ENCODE measurements around the gene RPS6KB2.

DNA sequence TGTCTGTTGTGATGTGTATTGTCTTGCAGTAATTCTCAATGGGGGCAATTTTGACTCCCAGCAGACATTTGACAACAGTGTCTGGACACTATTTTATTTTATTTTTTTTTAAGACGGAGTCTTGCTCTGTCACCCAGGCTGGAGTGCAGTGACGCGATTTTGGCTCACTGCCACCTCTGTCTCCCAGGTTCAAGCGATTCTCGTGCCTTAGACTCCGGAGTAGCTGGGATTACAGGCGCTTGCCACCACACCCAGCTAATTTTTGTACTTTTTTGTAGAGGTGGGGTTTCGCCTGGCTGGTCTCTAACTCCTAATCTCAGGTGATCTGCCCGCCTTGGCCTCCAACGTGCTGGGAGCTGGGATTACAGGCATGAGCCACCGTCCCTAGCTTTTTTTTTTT, 1.4 kb downstream of the RPS6KB2 start:
- TF ChIP-seq, protein P1, sequence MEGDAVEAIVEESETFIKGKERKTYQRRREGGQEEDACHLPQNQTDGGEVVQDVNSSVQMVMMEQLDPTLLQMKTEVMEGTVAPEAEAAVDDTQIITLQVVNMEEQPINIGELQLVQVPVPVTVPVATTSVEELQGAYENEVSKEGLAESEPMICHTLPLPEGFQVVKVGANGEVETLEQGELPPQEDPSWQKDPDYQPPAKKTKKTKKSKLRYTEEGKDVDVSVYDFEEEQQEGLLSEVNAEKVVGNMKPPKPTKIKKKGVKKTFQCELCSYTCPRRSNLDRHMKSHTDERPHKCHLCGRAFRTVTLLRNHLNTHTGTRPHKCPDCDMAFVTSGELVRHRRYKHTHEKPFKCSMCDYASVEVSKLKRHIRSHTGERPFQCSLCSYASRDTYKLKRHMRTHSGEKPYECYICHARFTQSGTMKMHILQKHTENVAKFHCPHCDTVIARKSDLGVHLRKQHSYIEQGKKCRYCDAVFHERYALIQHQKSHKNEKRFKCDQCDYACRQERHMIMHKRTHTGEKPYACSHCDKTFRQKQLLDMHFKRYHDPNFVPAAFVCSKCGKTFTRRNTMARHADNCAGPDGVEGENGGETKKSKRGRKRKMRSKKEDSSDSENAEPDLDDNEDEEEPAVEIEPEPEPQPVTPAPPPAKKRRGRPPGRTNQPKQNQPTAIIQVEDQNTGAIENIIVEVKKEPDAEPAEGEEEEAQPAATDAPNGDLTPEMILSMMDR (conservative IDR thresholded peaks at IDR 0.05; ENCODE audit: low read depth, low read length) = no peak
- TF ChIP-seq POLR2A (IDR thresholded peaks at IDR 0.05; ENCODE audit: low read depth, low read length) (no peak), CEBPB (IDR thresholded peaks at IDR 0.05; ENCODE audit: low read depth, low read length) (no peak), FOS (IDR thresholded peaks at IDR 0.05; ENCODE audit: low read depth, low read length) (no peak), SMC3 (IDR thresholded peaks at IDR 0.05; ENCODE audit: low read depth, low read length) (no peak), RCOR1 (IDR thresholded peaks at IDR 0.05; ENCODE audit: insufficient replicate concordance, low read length) (no peak), RFX5 (IDR thresholded peaks at IDR 0.05; ENCODE audit: low read depth, low read length) (no peak), MXI1 (IDR thresholded peaks at IDR 0.05; ENCODE audit: borderline replicate concordance, low read depth, low read length) (no peak), MAZ (IDR thresholded peaks at IDR 0.05; ENCODE audit: borderline replicate concordance, low read depth, low read length) (no peak)
- TF ChIP-seq, protein P2, sequence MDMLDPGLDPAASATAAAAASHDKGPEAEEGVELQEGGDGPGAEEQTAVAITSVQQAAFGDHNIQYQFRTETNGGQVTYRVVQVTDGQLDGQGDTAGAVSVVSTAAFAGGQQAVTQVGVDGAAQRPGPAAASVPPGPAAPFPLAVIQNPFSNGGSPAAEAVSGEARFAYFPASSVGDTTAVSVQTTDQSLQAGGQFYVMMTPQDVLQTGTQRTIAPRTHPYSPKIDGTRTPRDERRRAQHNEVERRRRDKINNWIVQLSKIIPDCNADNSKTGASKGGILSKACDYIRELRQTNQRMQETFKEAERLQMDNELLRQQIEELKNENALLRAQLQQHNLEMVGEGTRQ (IDR thresholded peaks at IDR 0.05; ENCODE audit: low read depth, low read length) = no peak
